Gastrocnemius medialis (tissue), 4 donors: ENCODE results near the gene PRELID3B.

ENCODE experiments used
- CTCF ChIP-seq, 5 experiments: fragments of 450-650 bp in 3 of 5; fragments of 200-600 bp in 2 of 5; sonication (generic) in 2 of 5; IDR thresholded peaks in 4 of 5; conservative IDR thresholded peaks in 1 of 5; 1 replicate in 4 of 5; 2 replicates in 1 of 5; pipeline ENCODE4 v1.5.1; 2016 to 2019; ENCODE audit warnings: antibody characterized with exemption in 5 of 5, mild to moderate bottlenecking in 3 of 5, moderate library complexity in 3 of 5
- POLR2A ChIP-seq, 2 donors: fragments of 450-650 bp; IDR thresholded peaks; one replicate each; pipeline ENCODE4 v1.6.1; 2017; ENCODE audit warnings: antibody characterized with exemption in 2 of 2, mild to moderate bottlenecking in 2 of 2, moderate library complexity in 2 of 2

GRCh38 chr20:58993332-58994248 lies 49.0 kb downstream of the PRELID3B start:
- TF ChIP-seq CTCF (IDR thresholded peaks at IDR 0.05 in 4 of 5, conservative IDR thresholded peaks at IDR 0.05 in 1 of 5) (no peak), POLR2A (IDR thresholded peaks at IDR 0.05) (no peak)
